Esophagus (tissue), 2 donors: Measurements from ENCODE around the gene SPIC. TPM values are rescaled to one million over a fixed set of nuclear protein-coding genes. Genes with fewer than 3 reads are reported as not detected.

Experiments used
- H3K27ac ChIP-seq, 2 donors: one replicate each; pipeline ENCODE4 v1.5.1; 2013; ENCODE audit warnings: low read depth in 2 of 2, mild to moderate bottlenecking in 2 of 2, inconsistent platforms in 1 of 2, low read length in 1 of 2, moderate library complexity in 1 of 2
- H3K27me3 ChIP-seq, 2 donors: one replicate each; pipeline ENCODE4 v1.6.1; 2013; ENCODE audit warnings: low read length in 2 of 2, control low read depth in 1 of 2, mild to moderate bottlenecking in 1 of 2; ENCODE audit not compliant: insufficient read depth in 2 of 2, control insufficient read depth in 1 of 2
- H3K36me3 ChIP-seq, 2 donors: one replicate each; pipeline ENCODE4 v1.6.1; 2013; ENCODE audit warnings: low read length in 1 of 2; ENCODE audit not compliant: control insufficient read depth in 2 of 2, insufficient read depth in 2 of 2
- H3K4me1 ChIP-seq, 2 donors: one replicate each; pipeline ENCODE4 v1.6.1; 2013; ENCODE audit warnings: low read length in 1 of 2; ENCODE audit not compliant: control insufficient read depth in 2 of 2, insufficient read depth in 2 of 2
- H3K4me3 ChIP-seq, 2 donors: one replicate each; pipeline ENCODE4 v1.5.1; 2013; ENCODE audit warnings: low read length in 2 of 2, mild to moderate bottlenecking in 2 of 2, low read depth in 1 of 2, moderate library complexity in 1 of 2
- H3K9me3 ChIP-seq, 2 donors: one replicate each; pipeline ENCODE4 v1.6.1; 2013; ENCODE audit warnings: mild to moderate bottlenecking in 2 of 2, low read depth in 1 of 2, low read length in 1 of 2, moderate library complexity in 1 of 2; ENCODE audit not compliant: control insufficient read depth in 2 of 2, insufficient read depth in 1 of 2
- WGBS, 2 donors: extraction: QIAGEN DNeasy Blood & Tissue Kit; methylation state at CpG; one replicate each; pipeline ENCODE4 v1.1.7; 2013; 5-methylcytosine and 5-hydroxymethylcytosine counted together
- polyA plus RNA-seq, 2 donors: library from polyadenylated mRNA; stranded (reverse); fragments of 200-250 nt; gene quantifications; one replicate each; pipeline ENCODE4 v1.2.3, GENCODE V29; 2013
- donor health status: healthy with polysubstance abuse.
- donor health status: Bipolar disorder and iron deficiency.

The SPIC gene
- polyA plus RNA-seq, 2 donors: 0.09 to 0.10 TPM

DNA sequence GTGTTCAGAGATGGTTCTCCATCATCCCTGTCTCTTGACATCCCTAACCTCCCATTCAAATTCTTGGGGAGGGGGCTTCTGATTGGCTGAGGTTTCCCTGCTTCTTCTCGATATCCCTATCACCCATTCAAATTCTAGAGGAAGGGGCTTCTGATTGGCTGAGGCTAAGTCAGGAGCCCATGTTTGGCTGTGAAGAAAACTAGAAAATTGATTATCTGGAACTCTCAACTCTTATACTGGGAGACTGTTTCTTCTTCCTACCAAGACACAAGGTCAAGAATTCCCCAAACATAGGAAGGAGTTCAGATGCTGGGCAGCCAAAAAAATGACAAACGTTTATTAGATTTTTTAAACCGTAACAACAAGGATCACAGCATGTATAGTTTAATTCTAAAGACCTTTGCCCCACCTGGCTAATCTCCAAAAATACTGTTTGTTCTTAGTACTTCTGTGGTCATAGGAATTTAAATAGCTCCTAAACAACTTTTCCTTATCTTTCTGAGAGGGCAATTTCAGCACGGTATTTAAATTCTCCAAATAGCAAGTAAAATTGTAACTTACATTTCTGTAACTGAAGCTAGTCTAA lies 26.4 kb downstream of the SPIC start:
- no peaks in the 10 kb centered on the region for H3K4me1 ChIP-seq
- WGBS, 2 donors: 28 to 31% methylated on average over 4 of the region's 4 CpGs
- H3K4me3 ChIP-seq: no peak overlapping the region
- H3K27me3 ChIP-seq: no peaks in the 10 kb centered on the region
- H3K9me3 ChIP-seq: no peaks in the 10 kb centered on the region
- H3K36me3 ChIP-seq: no peaks in the 10 kb centered on the region
- no peak overlapping the region for H3K27ac ChIP-seq

GRCh38 chr12:101521136-101521535 lies 46.0 kb downstream of the SPIC start:
- Histone ChIP-seq H3K27me3 (no peaks in the 10 kb centered on the region), H3K9me3 (no peaks in the 10 kb centered on the region), H3K4me3 (no peak overlapping the region), H3K36me3 (no peaks in the 10 kb centered on the region), H3K27ac (no peak overlapping the region), H3K4me1 (no peaks in the 10 kb centered on the region)
- 19 to 21% methylated on average over 1 of the region's 1 CpG for WGBS, 2 donors

DNA sequence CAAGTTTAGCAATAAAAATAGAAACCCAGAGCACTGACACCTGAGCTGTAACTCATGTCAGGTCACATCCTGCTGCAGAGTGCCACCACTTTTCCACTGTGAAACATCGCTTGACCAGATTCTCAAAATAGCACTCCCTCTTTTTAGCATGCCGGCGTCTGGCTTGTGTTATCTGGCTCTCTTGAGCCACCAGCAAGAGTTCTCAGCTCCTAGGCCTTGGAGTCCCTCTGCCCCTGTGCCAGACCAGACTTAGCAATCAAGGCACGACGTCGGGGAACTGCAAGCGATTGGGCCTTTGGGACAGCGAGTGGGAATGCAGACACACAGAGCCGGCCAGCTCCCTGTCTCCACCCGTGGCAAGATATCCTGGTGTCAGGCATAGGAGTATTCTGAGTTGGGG lies 52.5 kb downstream of the SPIC start:
- 86 to 88% methylated on average over 10 of the region's 10 CpGs for WGBS, 2 donors
- Histone ChIP-seq H3K4me3 (no peak overlapping the region), H3K9me3 (no peaks in the 10 kb centered on the region), H3K27ac (no peak overlapping the region), H3K27me3 (no peaks in the 10 kb centered on the region), H3K36me3 (no peaks in the 10 kb centered on the region), H3K4me1 (no peaks in the 10 kb centered on the region)

- H3K4me3 ChIP-seq: no peak overlapping the region
- H3K9me3 ChIP-seq: no peaks in the 10 kb centered on the region
- 57 to 64% methylated on average over 2 of the region's 2 CpGs for WGBS, 2 donors
- no peaks in the 10 kb centered on the region for H3K4me1 ChIP-seq
- H3K36me3 ChIP-seq: no peaks in the 10 kb centered on the region
- no peaks in the 10 kb centered on the region for H3K27me3 ChIP-seq
- no peak overlapping the region for H3K27ac ChIP-seq
Observed at GRCh38 chr12:101536069-101536674, 61.0 kb downstream of the SPIC start.

Other genes with a start within 250 kb of the SPIC start
- 1 to 10 TPM; 1.4 to 2.8 TPM for gene UTP20, start 195.2 kb upstream of the SPIC start, polyA plus RNA-seq
- 10 to 100 TPM; 26.6 to 44.8 TPM for gene ARL1, start 67.6 kb upstream of the SPIC start, polyA plus RNA-seq
- gene MYBPC1, start 119.6 kb downstream of the SPIC start, polyA plus RNA-seq: under 1 TPM in 1 of 2 donors, not detected in 1; 0.16 TPM
- 10 to 100 TPM; 19.1 to 21.9 TPM for gene CHPT1, start 222.3 kb downstream of the SPIC start, polyA plus RNA-seq